HG03135 (cell line): ENCODE data around the gene PRR36.

Experiments
- ATAC-seq: cut with Tn5 transposase; IDR thresholded peaks from one replicate; pipeline ENCODE4 v1.9.1; 2021; ENCODE audit warnings: mild to moderate bottlenecking, moderate library complexity; ENCODE audit not compliant: unreplicated experiment

The PRR36 gene

DNA sequence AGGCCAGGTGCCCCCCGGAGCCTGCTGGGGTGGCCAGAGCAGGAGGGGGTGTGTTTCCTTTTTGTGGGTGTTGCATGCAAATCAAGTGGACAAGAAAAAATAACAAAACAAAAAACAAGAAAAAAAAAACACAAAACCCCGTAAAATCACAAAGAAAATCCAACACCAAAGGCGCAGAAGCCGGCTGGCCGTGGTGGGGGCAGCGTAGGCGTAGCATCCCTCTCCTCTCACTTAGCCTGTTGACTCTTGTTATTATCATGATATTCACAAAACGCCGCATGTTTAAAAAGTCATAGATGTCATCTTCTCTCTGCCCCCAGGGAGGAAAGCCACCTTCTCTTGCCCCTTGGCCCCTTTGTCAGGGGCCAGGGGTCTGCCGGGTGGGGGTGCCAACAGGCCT is 39.5 kb upstream of the PRR36 start:
- no peak for ATAC-seq

- ATAC-seq, result no peak
Measured at GRCh38 chr19:7912697-7913564, 38.7 kb upstream of the PRR36 start.

DNA sequence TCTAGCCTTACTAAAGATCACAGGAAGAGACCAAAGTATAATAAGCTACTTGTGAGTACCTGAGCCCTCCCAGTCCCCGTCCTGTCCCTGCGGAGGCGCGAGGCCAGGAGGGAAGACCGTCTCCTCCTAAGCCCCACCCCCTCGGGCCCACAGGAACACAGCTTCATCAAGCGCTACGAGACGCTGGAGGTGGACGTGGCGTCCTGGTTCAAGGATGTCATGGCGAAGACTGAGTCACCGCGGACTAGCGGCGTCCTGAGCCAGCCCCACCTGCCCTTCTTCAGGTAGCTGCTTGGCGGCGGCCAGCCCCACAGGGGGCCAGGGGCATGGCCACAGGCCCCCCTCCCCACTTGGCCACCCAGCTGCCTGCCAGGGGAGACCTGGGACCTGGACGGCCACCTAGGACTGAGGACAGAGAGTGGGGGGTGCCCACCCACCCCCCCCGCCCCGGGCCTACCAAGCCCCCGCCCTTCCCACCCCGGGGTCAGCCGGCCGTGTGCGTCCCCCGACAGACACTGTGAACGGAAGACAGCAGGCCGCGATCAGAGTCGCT is 38.0 kb upstream of the PRR36 start:
- ATAC-seq, result no peak

DNA sequence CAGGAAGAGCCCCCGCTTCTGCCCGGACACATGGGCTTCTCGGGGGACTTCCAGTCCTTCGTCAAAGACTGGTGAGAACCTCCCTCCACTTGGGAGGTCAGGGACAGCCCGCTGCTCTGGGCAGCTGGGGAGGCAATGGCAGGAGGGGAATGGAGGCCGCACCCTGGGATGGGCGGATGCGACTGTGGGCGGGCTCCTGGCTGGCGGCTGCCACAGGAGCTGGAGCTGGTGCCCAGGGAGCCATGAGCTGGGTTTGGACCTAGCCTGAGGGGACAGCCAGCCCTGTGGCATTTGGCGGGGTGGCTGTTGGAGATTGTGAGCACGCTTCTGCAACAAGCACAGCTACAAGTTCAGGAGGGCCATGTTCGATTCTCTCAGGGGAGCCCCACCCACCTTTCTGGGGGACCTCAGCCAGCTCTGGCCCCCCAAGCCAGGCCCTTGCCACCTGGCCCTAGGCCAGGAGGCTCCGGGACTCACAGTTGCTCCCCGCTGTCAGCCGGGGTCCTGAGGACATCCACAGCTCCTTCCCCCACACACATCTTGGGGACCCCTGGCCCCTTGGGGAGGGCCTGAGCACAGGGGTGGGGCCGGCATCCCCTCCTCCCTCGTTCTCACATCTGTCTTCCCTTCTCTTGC is 37.4 kb upstream of the PRR36 start:
- ATAC-seq, result no peak

GRCh38 chr19:7910321-7911161 is 36.4 kb upstream of the PRR36 start:
- no peak for ATAC-seq

DNA sequence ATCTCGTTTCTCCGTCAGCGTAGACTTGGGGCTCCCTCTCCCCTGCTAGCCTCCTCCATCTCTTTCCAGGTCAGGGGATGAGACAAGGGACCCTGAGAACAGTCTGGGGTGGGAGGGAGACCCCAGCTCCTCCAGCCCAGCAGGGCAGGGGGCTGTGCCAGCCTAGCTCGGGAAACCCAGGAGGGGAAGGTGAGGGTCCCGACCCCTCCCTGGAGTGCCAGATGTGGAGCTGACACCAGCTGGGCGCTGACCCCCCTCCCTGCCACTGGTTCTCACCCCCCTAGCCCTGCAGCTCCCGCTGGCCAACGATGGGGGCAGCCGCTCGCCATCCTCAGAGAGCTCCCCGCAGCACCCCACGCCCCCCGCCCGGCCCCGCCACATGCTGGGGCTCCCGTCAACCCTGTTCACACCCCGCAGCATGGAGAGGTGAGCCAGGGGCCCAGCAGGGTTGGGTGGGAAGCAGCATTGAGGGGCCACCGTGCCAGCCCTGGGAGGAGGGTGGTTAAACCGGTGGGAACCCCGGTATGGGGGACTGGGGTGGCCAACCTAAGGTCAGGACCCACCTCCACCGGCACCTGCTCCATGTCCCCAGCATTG is 35.4 kb upstream of the PRR36 start:
- no peak for ATAC-seq

DNA sequence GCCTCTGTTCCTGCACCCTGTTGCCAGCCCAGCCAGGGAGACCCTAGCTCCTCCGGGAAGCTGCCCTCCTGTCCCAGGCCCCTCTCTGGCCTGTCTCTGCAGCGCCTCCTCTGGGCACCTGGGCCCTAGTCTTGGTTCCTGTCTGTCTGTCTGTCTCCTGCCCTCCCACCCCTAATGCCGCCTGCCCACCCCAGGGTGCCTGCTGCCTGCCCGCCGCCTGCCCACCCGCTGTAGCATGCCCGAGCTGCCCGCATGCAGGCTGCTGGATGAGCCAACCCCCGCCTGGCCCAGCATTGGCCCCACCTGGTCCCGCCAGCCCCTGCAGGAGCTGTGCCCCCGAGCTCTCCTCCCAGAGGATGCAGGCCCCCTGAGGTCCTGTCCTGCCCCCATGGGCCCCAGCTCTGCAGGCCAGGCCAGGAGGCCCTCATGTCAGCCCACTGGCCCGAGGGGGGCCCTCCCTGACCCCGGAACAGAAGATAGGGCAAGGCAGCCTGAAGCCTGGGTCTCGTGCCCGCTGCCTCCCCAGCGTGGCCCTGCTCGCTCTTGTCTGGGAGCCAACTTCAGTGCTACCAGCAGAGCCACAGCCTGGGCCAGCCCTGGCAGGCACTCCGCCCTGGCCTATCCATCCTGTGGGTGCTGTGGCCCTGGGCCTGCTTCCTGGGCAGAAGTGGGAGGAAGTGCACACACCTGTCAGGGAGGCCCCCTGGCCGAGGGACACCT is 34.7 kb upstream of the PRR36 start:
- no peak for ATAC-seq

GRCh38 chr19:7908078-7908699 is 34.0 kb upstream of the PRR36 start:
- no peak for ATAC-seq

DNA sequence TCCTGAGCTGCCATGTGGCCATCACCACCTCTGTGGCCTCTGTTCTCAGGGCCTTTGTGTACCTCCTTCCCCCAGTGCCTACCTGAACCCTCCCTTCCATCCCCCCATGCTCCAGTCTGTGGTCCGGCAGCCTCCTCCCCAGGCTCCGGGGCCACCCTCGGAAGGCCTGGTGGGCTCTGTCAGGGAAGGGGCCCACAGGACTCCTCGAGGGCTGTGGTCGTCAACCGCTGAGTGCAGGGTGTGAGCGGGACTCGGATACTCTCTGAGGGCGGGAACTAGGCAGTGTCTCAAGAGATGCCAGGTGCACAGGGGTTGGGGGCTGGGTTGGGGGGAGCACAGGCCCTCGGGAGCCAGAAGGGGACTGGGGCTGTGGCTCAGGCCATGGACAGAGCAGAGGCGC is 33.4 kb upstream of the PRR36 start:
- ATAC-seq, result no peak

- ATAC-seq, result no peak
Measured at GRCh38 chr19:7907122-7907521, 32.9 kb upstream of the PRR36 start.

DNA sequence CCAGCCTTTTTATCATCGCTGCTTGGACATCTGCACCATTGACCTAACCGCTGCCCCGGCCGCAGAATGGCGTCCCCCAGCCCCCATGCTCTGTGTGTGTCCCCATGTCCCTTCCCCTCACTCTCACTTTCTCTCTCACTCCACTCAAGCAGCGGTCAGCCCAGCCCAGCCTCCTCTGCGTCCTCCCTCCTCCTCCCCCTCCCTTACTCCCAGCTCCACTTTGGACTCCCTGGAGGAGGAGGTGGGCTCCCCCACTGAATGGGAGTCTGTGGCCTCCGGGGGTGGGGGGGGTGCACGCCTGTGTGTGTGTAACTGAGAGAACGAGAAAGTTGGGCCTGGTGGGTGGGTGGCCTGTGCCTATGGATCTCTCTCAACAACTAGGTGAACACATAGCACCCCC is 31.7 kb upstream of the PRR36 start:
- ATAC-seq, result no peak

DNA sequence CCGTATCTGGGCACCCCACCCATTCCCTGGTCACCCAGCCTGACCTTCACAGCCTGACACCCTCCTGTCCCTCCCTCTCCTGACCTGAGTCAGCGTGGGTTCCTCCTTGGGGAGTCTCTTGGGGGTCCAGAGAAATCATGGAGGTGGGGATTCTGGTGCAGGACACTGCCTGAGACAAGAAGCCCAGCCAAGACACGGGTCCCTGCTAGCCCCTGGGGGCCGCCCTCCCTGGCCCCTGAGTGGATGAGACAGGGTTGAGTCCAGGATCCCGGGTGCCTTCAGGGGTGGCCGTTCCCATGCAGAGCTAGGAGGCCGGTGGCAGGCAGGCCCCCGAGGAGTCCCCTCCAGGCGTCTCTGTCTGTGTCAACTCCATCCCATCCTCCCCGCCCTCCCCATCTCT is 31.1 kb upstream of the PRR36 start:
- no peak for ATAC-seq

GRCh38 chr19:7904074-7905020 is 30.2 kb upstream of the PRR36 start:
- ATAC-seq, result peak; percentile 20

GRCh38 chr19:7903244-7904073 is 29.3 kb upstream of the PRR36 start, which contains the start of gene MAP2K7:
MAP2K7 (plus strand) TSS chr19:7903877; CDS start chr19:7903945, 68 bp downstream.
- ATAC-seq, result peak; percentile 79

GRCh38 chr19:7902796-7903243 is 28.6 kb upstream of the PRR36 start:
- ATAC-seq, result peak; percentile 1

- no peak for ATAC-seq
Measured at GRCh38 chr19:7901337-7901736, 27.1 kb upstream of the PRR36 start.

- no peak for ATAC-seq
Measured at GRCh38 chr19:7900931-7901330, 26.7 kb upstream of the PRR36 start.
